Gastrocnemius medialis (tissue), 4 donors: ENCODE measurements around the gene SLC4A1AP.

Experiments used
- CTCF ChIP-seq, 5 experiments: fragments of 450-650 bp in 3 of 5; fragments of 200-600 bp in 2 of 5; sonication (generic) in 2 of 5; IDR thresholded peaks in 4 of 5; conservative IDR thresholded peaks in 1 of 5; 1 replicate in 4 of 5; 2 replicates in 1 of 5; pipeline ENCODE4 v1.5.1; 2016 to 2019; ENCODE audit warnings: antibody characterized with exemption in 5 of 5, mild to moderate bottlenecking in 3 of 5, moderate library complexity in 3 of 5
- POLR2A ChIP-seq, 2 donors: fragments of 450-650 bp; IDR thresholded peaks; one replicate each; pipeline ENCODE4 v1.6.1; 2017; ENCODE audit warnings: antibody characterized with exemption in 2 of 2, mild to moderate bottlenecking in 2 of 2, moderate library complexity in 2 of 2

- TF ChIP-seq CTCF (IDR thresholded peaks at IDR 0.05 in 4 of 5, conservative IDR thresholded peaks at IDR 0.05 in 1 of 5) (no peak), POLR2A (IDR thresholded peaks at IDR 0.05) (no peak)
Observed at GRCh38 chr2:27667446-27667845, 3.8 kb downstream of the SLC4A1AP start.
